GM19035 (cell line): ENCODE data around the gene CPSF4L.
"Not testable (repeated sequence)": the region's sequence is repeated elsewhere in the genome, so short reads cannot be mapped to it uniquely, and the experiment has no call there.

Experiments used
- ATAC-seq: cut with Tn5 transposase; IDR thresholded peaks from one replicate; pipeline ENCODE4 v1.9.1; 2021; ENCODE audit not compliant: unreplicated experiment

The CPSF4L gene, protein sequence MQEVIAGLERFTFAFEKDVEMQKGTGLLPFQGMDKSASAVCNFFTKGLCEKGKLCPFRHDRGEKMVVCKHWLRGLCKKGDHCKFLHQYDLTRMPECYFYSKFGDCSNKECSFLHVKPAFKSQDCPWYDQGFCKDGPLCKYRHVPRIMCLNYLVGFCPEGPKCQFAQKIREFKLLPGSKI

DNA sequence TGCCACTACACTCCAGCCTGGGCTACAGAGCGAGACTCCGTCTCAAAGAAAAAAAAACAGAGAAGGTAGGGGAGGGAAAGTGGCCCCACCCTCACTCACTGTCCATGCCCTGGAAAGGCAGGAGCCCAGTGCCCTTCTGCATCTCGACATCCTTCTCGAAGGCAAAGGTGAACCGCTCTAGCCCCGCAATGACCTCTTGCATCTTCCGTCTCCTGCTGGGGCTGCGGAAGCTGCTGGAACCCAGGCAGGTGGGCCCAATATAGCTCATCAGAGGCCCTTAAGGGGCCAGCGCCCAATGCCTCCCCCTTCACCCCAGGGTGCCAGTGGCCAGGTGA is at the start of gene CPSF4L:
TSS of gene CPSF4L (minus strand) at position 264 of the 335 bp plus-strand sequence. CDS start at position 202, 62 bp downstream.
- no peak for ATAC-seq

GRCh38 chr17:73311428-73311780 is 49.7 kb upstream of the CPSF4L start:
- peak; percentile 18 for ATAC-seq

DNA sequence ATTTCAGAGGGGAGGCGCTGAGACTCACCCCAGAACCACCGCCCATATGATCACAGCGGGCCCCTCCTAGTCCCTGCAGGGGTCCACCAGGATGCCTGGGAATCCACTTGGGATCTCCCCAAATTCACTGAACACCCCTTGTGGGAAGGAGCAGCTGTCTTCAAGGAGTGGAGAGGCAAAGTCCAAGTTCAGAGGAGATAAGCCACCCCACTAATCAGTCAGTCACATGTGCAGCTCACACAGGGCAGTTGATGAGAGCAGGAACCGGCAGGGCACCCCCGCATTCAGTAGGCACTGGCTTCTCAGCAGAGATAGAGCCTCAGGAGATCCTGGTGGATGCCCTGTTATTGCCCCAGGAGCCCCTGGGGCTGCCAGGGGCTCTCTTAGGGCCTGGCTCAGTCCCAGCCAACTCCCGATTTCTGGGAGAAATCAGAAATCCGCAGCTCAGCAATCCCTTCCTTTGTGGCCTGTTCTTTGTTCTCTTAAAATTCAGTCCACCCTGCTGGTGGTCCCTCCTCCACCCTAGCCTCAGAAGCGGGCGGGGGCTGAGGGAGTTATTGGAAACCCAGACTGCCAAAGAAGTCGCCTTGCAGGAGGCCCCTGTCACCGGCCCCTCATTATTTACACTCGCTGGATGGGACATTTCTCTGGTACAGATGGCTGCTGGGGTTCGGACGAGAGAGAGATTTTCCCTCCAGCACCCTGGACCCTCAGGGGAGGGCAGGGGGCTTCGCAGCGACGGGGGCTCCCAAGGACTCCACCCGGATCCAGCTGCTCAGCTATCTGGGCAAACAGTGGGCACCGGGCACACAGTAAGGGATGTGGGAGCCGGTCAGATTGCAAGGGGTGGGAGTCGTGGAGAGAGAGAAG is 48.3 kb upstream of the CPSF4L start:
- ATAC-seq = no peak

GRCh38 chr17:73308959-73309358 is 47.3 kb upstream of the CPSF4L start:
- ATAC-seq = not testable (repeated sequence)

- ATAC-seq = no peak
Observed at GRCh38 chr17:73308017-73308823, 46.5 kb upstream of the CPSF4L start.

DNA sequence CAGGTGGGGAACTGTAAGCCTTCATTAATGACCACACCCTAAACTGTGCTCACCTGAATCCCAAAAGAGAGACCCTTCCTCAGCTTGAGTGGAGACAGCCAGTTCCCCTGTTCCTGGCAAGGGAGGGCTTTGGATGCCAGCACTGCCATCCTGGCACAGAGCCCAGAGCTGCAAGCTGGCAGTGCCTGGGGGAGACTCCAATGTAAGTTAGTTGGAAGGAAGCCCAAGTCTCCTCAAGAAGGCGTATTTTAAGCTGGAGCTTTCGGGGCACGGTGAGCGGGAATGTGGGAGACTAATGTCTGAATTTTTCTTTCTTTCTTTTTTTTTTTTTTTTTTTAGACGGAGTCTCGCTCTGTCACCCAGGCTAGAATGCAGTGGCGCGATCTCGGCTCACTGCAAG is 45.5 kb upstream of the CPSF4L start:
- no peak for ATAC-seq

DNA sequence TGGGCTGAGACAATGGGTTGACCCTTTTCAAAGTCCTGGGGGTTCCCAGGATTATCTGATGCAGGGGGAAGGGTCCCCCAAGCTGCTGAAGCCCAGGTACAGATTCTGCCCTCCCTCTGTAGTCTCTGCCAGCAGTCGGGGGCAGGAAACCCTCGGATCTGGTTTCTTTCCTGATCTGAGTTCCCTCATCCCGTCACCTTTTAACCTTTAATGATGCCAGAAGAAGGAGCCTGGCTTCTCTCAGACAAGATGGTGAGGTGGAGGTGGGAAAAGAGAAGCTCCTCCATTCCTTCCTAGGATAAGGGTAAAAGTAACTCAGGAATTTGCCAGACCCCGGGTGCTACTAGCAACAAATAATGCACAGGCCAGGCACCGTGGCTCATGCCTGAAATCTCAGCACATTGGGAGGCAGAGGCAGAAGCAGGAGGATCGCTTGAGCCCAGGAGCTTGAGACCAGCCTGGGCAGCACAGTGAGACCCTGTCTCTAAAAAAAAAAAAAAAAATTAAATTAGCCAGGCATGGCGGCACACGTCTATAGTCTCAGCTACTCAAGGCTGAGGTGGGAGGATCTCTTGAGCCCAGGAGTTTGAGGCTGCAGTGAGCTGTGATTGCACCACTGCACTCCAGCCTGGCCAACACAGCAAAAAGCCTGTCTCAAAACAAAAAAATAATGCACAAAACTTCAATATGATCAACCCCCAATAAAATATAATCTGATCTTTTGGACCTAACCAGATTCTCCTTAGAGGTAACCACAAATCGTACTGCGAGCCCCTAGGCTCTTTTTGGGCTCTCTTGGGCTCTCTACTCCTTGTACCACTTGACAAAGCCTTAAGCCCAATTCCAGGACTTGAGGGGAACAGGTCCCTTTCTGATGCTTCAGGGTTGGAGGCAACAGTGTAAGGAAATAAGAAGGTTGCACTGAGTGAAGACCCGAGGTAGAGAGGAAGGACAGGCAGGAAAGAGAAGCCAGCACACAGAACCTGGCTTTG is 44.5 kb upstream of the CPSF4L start:
- ATAC-seq = no peak

- no peak for ATAC-seq
Observed at GRCh38 chr17:73304971-73305812, 43.5 kb upstream of the CPSF4L start.

- ATAC-seq = no peak
Observed at GRCh38 chr17:73304438-73304837, 42.8 kb upstream of the CPSF4L start.

GRCh38 chr17:73302189-73302588 is 40.5 kb upstream of the CPSF4L start:
- no peak for ATAC-seq

- ATAC-seq = no peak
Observed at GRCh38 chr17:73301369-73301768, 39.7 kb upstream of the CPSF4L start.

DNA sequence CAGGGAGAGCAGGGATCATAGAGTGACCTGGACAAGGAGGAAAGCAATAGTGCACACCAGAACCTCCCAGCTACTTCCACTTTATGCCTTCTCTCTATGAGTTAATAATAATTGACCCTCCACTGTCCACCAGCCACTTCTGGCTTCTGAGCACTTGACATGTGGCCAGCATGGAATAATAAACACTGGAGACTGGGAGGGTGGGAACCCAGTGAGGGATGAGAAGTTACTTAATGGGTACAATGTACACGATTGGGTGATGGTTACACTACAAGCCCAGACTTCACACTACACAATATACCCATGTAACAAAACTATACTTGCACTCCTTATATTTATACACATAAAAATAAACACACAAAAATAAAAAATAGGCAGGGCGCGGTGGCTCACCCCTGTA is 38.7 kb upstream of the CPSF4L start:
- no peak for ATAC-seq

- ATAC-seq = no peak
Observed at GRCh38 chr17:73297934-73298861, 36.5 kb upstream of the CPSF4L start.

DNA sequence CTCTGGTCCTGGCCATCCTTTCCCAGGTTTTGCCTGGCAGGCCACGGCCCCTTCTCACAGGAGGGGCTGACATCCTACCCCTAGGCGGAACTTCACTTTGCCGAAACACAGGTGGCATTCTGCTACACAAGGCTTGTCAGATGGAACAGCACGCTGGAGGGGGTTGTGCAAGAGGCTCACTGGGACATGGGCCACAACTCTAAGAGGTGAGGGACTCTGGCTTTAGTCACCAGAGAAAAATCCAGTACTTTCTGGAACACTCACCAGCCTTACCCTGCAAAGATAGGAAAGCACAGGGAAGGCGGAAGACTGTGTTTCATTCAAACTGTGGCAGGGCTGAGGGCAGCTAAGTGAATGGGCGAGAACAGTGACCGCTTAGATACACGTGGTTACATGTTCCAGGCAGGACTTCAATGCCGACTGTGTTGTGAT is 31.8 kb upstream of the CPSF4L start:
- ATAC-seq = no peak

GRCh38 chr17:73293031-73293430 is 31.4 kb upstream of the CPSF4L start:
- ATAC-seq = no peak

DNA sequence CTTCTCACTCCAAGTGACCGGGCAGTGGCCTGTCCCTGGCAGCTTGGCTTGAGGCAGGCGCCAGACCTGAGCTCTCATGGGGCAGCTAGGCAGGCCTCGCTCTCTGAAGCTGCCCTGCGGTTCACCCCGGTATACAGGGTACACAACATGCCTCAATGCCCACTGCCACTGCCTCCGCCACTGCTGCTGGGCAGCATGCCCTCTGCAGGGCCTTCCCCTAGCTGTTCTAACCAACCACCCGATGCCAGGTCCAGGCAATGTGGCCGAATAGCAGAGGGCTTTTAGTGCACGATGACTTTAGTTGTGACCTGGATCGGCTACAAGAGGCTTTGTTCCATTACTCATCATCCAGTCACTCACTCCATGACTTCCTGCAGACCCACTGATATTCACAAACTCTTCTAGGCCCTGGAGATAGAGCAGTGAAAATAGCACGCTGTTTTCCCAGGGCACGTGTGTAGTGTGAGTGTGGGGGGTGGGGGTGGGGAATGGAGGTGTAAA is 30.4 kb upstream of the CPSF4L start:
- ATAC-seq = no peak

DNA sequence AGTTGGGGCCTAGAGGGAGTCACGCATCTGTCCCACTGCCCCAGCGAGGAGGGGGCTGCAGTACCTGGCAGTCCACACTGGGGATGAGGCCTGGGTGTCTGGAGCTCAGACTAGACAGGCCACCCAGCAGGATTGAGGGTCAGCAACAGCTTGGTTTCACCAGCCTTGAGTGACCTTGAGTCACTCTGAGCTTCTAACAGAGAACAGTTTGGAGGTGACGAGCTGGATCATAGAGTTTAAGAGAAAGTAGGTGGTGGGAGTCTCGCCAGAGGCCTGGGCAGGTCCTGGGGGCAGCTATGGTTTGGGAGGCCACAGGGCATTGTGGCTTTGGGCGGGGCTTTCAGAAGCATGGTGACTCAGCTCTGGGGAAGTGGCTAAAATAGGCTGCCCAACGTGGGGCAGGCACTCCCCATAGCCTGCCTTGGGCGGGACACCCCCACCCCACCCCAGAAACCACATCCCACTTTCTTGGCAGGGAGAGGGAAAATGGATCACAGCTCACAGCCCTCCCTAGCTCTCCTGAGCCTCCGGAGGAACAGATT is 29.7 kb upstream of the CPSF4L start:
- ATAC-seq = peak; percentile 89
